HT1080 (cell line): ENCODE measurements around the gene GOLPH3L. TPM values are rescaled to one million over a fixed set of nuclear protein-coding genes. Genes with fewer than 3 reads are reported as not detected.
"Not testable (repeated sequence)": the region's sequence is repeated elsewhere in the genome, so short reads cannot be mapped to it uniquely, and the experiment has no call there.

Source experiments
- DNase-seq: peaks from one replicate; pipeline ENCODE4 v3.0.0-alpha.2; 2015; ENCODE audit warnings: low read depth
- total RNA-seq: library from RNA; depleted of rRNA; stranded (reverse); fragments of >200 nt; shearing (Covaris generic); gene quantifications from 2 replicates; pipeline ENCODE4 v1.2.3, GENCODE V29; 2014

The GOLPH3L gene
- total RNA-seq, 1 experiment from 2014 or later: 14.0 TPM

DNA sequence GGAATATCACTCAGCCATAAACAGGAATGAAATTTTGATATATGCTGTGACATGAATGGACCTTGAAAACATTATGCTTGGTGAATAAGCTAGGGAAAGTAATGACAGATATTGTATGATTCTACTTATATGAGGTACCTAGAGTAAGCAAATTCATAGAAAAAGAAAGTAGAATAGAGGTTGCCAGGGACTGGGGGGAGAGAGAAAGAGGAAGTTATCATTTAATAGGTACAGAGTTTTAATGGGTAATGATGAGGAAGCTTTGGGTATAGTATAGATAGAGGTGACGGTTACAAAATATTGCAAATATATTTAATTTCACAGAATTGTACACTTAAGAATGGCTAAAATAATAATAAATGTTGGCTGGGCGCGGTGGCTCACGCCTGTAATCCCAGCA, 36.4 kb downstream of the GOLPH3L start:
- DNase-seq: no peak

- not testable (repeated sequence) for DNase-seq
Observed at GRCh38 chr1:150657064-150657463, 39.9 kb downstream of the GOLPH3L start.

GRCh38 chr1:150654635-150655034, 42.3 kb downstream of the GOLPH3L start:
- DNase-seq: not testable (repeated sequence)

- DNase-seq: no peak
Observed at GRCh38 chr1:150650193-150650592, 46.8 kb downstream of the GOLPH3L start.

DNA sequence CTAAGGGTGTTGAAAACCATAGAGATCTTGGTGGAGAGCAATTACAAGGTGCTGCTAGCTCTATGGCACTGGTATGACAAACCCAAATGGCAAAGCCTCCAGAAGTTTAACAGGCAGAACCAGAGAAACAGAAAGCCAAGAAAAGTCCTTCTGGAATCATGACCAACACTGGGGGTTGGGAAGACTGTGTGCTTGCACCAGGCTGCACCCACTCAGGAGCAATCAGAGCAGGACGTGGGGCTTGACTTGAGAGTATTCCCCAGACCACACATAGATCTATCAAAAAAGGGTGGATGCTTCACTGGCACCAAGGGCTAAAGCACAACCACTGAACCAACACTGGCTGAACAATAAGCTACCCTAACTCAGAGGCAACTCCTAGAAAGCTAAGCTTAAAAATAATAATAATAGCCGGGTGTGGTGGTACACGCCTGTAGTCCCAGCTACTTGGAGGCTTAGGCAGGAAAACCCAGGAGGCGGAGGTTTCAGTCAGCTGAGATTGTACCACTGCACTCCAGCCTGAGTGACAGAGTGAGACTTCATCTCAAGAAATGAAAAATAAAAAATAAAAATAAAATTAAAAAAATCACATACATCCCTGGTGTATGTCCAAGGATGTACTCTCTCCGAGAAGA, 47.4 kb downstream of the GOLPH3L start:
- DNase-seq: no peak

DNA sequence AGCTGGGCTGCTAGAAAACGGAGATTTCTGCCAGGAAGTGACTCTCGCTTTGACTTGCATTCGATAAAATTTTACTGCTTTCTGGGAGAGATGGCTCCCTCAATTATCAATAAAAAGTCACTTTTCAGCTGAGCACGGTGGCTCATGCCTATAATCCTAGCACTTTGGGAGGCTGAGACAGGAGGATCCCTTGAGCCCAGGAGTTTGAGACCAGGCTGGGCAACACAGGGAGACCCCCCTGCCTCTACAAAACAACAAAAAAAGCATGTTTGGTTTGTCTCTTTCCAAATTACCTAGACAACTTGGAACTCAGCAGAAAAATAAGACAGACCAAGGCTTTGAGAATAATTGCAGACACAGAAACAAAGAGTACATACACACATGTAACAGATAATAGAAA, 54.7 kb downstream of the GOLPH3L start:
- no peak for DNase-seq

DNA sequence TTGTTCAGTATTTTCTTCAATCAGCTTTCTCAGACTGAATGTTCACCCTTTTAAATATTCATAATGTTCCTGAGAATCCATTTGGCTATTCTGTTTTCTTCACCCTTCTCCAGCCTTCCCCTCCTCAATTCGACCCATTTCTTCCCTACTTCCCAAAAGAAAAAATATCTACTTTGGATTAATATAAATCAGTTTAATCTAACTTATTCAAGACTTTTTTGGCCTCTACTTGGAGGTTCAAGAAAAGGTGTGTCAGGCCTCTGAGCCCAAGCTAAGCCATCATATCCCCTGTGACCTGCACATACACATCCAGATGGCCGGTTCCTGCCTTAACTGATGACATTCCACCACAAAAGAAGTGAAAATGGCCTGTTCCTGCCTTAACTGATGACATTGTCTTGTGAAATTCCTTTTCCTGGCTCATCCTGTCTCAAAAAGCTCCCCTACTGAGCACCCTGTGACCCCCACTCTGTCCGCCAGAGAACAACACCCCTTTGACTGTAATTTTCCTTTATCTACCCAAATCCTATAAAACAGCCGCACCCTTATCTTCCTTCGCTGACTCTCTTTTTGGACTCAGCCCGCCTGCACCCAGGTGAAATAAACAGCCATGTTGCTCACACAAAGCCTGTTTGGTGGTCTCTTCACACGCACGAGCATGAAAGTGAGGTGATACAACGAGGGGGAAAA, 55.7 kb downstream of the GOLPH3L start:
- DNase-seq: not testable (repeated sequence)

GRCh38 chr1:150638430-150638829, 58.5 kb downstream of the GOLPH3L start:
- DNase-seq: not testable (repeated sequence)

DNA sequence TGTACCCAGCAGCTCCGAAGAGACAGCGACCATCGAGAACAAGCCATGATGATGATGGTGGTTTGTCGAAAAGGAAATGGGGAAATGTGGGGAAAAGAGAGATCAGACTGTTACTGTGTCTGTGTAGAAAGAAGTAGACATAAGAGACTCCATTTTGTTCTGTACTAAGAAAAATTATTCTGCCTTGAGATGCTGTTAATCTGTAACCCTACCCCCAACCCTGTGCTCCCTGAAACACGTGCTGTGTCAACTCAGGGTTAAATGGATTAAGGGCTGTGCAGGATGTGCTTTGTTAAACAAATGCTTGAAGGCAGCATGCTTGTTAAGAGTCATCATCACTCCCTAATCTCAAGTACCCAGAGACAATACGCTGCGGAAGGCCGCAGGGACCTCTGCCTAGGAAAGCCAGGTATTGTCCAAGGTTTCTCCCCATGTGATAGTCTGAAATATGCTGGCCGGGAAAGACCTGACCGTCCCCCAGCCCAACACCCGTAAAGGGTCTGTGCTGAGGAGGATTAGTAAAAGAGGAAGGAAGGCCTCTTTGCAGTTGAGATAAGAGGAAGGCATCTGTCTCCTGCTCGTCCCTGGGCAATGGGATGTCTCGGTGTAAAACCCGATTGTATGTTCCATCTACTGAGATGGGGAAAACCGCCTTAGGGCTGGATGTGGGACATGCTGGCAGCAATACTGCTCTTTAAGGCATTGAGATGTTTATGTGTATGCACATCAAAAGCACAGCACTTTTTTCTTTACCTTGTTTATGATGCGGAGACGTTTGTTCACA, 61.9 kb downstream of the GOLPH3L start:
- DNase-seq: not testable (repeated sequence)

- peak; percentile 100 for DNase-seq
Observed at GRCh38 chr1:150629115-150629928, 67.6 kb downstream of the GOLPH3L start, which contains the start of gene ENSA. Gene ENSA, minus strand, starts transcription at chr1:150629612. Its CDS starts 142 bp downstream, at chr1:150629470.

DNA sequence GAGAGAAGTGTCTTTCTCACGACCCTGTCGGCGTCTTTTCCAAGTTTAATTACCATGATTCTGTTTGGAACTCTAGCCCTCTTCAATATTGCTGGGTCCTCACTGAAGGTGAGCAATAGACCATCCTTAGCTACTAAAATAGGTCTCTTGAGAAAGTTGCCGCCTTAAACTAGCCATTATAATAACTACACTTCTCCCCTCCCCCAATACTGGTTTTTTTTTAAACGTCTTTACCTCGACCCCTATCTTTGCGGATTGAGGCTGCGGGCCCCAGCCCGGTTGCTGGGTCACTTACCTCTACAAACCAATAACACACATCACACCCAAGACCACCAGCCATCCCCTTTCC, 68.2 kb downstream of the GOLPH3L start:
- no peak for DNase-seq

DNA sequence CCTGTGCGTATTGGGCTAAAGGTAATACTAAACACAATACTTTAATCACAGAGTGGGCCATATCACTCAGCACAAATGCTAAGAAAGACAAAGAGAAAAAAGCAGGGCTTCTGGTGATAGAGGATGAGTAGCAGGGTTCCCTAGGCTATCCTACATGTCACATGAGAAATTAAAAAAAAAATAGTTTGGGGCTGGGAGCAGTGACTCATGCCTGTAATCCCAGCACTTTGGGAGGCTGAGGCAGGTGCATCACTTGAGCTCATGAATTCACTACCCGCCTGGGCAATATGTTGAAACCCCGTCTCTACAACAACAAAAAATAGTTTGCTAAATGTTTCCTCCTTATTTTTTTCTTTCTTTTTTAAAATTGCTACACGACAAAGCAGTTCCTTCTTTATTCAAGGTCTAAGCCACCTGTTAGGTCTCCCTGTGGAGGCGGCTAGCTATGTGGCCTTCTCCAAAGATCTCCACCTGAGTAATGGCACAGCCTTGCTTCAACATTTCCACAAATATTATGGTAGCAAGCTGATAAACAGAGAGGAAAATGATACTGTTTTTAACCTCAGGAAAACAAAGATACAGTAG, 69.0 kb downstream of the GOLPH3L start:
- DNase-seq: no peak

DNA sequence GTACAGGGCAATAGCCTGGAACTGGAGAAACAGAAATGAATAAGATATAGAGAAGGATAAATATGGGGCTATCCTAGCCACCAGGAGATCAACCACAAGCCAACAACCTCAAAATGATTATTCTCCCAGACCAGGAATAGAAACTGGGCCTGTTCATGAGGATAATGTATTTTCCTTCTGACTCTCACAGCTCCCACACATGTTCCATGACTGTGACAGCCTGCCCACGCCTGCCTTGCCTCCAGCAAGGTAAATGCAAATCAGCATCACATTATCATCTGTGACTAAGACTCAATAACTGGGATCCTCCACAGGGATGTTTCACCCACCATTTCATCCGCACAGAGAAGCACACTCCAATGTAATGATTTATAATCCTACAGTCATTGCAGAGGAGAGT, 70.8 kb downstream of the GOLPH3L start:
- DNase-seq: no peak

DNA sequence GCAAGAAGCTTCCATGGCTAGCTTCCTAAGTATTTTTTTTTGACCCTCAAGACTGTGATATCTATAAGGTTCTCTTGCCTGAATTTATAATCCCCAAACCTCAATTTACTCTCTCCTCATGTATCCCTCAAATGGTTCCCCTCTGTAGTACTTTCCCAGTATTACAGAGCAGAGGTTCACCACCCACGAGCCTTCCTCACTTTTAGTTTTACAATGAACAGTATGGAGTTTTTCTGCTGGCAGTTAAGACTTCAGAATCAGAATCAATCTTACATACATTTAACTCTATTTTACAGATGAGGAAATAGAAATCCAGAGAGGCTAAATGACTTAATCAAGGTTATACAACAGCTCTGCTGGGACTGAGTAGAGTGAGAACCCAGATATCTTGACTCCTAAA, 72.4 kb downstream of the GOLPH3L start:
- not testable (repeated sequence) for DNase-seq

DNA sequence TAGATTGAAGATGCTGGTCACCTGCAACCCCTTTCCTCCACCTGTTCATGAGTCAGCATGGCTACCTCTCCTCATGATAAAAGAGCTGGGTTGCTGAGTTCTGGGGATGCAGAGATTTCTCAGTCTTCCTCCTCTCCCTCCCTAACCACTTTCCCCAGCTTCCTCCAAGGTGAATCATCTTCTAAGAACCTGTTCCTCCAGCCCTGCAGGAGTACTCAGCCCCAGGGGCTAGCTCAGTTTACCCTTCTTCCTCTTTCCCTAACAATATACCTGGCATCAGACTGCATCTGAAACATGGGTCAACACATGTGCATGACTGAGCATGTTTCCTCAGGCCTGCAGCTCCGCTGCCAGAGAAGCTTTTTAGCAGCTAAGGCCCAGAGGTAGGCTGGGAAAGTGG, 72.8 kb downstream of the GOLPH3L start:
- not testable (repeated sequence) for DNase-seq

DNA sequence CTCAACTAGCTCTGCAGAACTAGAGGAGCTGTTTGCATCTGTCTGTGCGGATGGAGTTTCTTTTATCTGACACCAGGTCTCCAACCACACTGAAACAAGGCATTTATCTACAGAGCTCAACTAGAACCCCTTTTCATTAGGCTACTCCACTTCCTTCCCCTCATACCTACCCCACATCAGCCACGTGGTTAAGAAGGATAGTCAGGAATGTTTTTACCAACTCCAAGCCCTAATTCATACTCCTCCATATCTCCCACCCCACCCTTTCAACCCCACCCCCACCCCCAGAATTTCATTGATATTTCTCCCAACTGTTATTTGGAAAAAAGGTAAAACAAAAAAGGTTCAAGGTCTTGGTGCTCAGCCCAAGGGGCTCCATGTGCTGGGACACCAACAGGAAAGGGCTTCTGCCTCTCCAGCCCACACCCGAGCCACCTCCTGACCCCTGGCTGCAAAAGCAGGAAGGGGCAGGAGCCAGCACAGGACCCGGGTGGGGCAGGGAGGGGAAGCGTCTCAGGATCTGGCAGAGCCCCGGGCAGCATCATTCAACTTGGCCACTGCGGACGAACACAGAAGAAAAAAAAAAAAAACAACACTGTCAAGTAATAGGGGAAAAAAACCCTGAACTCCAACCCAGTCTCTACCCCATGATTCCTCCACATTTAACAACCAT, 74.5 kb downstream of the GOLPH3L start:
- no peak for DNase-seq

GRCh38 chr1:150621497-150622302, 75.3 kb downstream of the GOLPH3L start:
- DNase-seq: no peak

- no peak for DNase-seq
Observed at GRCh38 chr1:150620919-150621318, 76.0 kb downstream of the GOLPH3L start.
